ENCODE results near the gene NFIB. TPM values are rescaled to one million over a fixed set of nuclear protein-coding genes. Genes with fewer than 3 reads are reported as not detected.

Gene NFIB
- total RNA-seq, 1 experiment from 2014 or later: 3.6 TPM

GRCh38 chr9:14314929-14315874, 1.3 kb upstream of the NFIB start:
- Histone ChIP-seq H3K36me3 (ENCODE audit: insufficient read depth, low read length) (no peaks in the 10 kb centered on the region), H4K20me1 (ENCODE audit: insufficient read depth, low read depth, low read length) (no peaks in the 10 kb centered on the region), H3K79me2 (ENCODE audit: low read length) (no peaks in the 10 kb centered on the region), H3K9me2 (replicated peaks; ENCODE audit: insufficient read depth, low read length) (no peaks in the 10 kb centered on the region), H3K4me3 (ENCODE audit: low read length) (peak overlapping the region; percentile 68), H3K27ac (ENCODE audit: low read length) (0 out of 2 replicates have a peak overlapping the region, but pooled peaks have one; percentile 1), H3K9ac (ENCODE audit: low read length) (peak overlapping the region; percentile 72), H3K27me3 (ENCODE audit: low read length) (no peaks in the 10 kb centered on the region), H3K4me1 (ENCODE audit: low read length) (peaks cover 55% of the 10 kb centered on the region), H2AFZ (ENCODE audit: low read length) (peak overlapping the region; percentile 77; the same call in 1 of the 2 replicates), H3K4me2 (ENCODE audit: low read depth, low read length, poor library complexity, severe bottlenecking) (peak overlapping the region; percentile 77), H3K9me3 (ENCODE audit: low read length) (no peaks in the 10 kb centered on the region)
- peak; percentile 83 for DNase-seq

- no peaks in the 10 kb centered on the region for H3K27me3 ChIP-seq (ENCODE audit: low read length)
- no peak overlapping the region for H3K27ac ChIP-seq (ENCODE audit: low read length)
- peaks cover 51% of the 10 kb centered on the region for H3K4me1 ChIP-seq (ENCODE audit: low read length)
- H3K9ac ChIP-seq (ENCODE audit: low read length): peak overlapping the region; percentile 72
- no peaks in the 10 kb centered on the region for H3K9me2 ChIP-seq (replicated peaks; ENCODE audit: insufficient read depth, low read length)
- H3K36me3 ChIP-seq (ENCODE audit: insufficient read depth, low read length): no peaks in the 10 kb centered on the region
- DNase-seq: peak; percentile 51
- no peaks in the 10 kb centered on the region for H4K20me1 ChIP-seq (ENCODE audit: insufficient read depth, low read depth, low read length)
- H3K79me2 ChIP-seq (ENCODE audit: low read length): no peaks in the 10 kb centered on the region
- H3K9me3 ChIP-seq (ENCODE audit: low read length): no peaks in the 10 kb centered on the region
- H2AFZ ChIP-seq (ENCODE audit: low read length): peak overlapping the region; percentile 77; the same call in 1 of the 2 replicates
- H3K4me2 ChIP-seq (ENCODE audit: low read depth, low read length, poor library complexity, severe bottlenecking): peak overlapping the region; percentile 69
- H3K4me3 ChIP-seq (ENCODE audit: low read length): peak overlapping the region; percentile 59
These were observed 535 bp upstream of the NFIB start for GRCh38 chr9:14314424-14314928.

- no peak overlapping the region for H3K9ac ChIP-seq (ENCODE audit: low read length)
- H3K4me3 ChIP-seq (ENCODE audit: low read length): no peak overlapping the region
- H3K79me2 ChIP-seq (ENCODE audit: low read length): no peaks in the 10 kb centered on the region
- no peaks in the 10 kb centered on the region for H3K36me3 ChIP-seq (ENCODE audit: insufficient read depth, low read length)
- DNase-seq: no peak
- no peaks in the 10 kb centered on the region for H3K9me2 ChIP-seq (replicated peaks; ENCODE audit: insufficient read depth, low read length)
- H4K20me1 ChIP-seq (ENCODE audit: insufficient read depth, low read depth, low read length): no peaks in the 10 kb centered on the region
- H3K27me3 ChIP-seq (ENCODE audit: low read length): no peaks in the 10 kb centered on the region
- no peaks in the 10 kb centered on the region for H3K9me3 ChIP-seq (ENCODE audit: low read length)
- peaks cover 41% of the 10 kb centered on the region for H3K4me1 ChIP-seq (ENCODE audit: low read length)
- H2AFZ ChIP-seq (ENCODE audit: low read length): no peak overlapping the region
- no peak overlapping the region for H3K27ac ChIP-seq (ENCODE audit: low read length)
- no peak overlapping the region for H3K4me2 ChIP-seq (ENCODE audit: low read depth, low read length, poor library complexity, severe bottlenecking)
These were observed 482 bp downstream of the NFIB start for GRCh38 chr9:14313378-14313940.

- no peak overlapping the region for H3K9ac ChIP-seq (ENCODE audit: low read length)
- no peaks in the 10 kb centered on the region for H4K20me1 ChIP-seq (ENCODE audit: insufficient read depth, low read depth, low read length)
- no peak overlapping the region for H3K4me3 ChIP-seq (ENCODE audit: low read length)
- no peaks in the 10 kb centered on the region for H3K9me2 ChIP-seq (replicated peaks; ENCODE audit: insufficient read depth, low read length)
- H3K36me3 ChIP-seq (ENCODE audit: insufficient read depth, low read length): no peaks in the 10 kb centered on the region
- no peak overlapping the region for H2AFZ ChIP-seq (ENCODE audit: low read length)
- no peak overlapping the region for H3K4me2 ChIP-seq (ENCODE audit: low read depth, low read length, poor library complexity, severe bottlenecking)
- H3K4me1 ChIP-seq (ENCODE audit: low read length): peaks cover 35% of the 10 kb centered on the region
- no peaks in the 10 kb centered on the region for H3K79me2 ChIP-seq (ENCODE audit: low read length)
- H3K9me3 ChIP-seq (ENCODE audit: low read length): no peaks in the 10 kb centered on the region
- no peaks in the 10 kb centered on the region for H3K27me3 ChIP-seq (ENCODE audit: low read length)
- DNase-seq: no peak
- no peak overlapping the region for H3K27ac ChIP-seq (ENCODE audit: low read length)
These were observed 1.1 kb downstream of the NFIB start for GRCh38 chr9:14312719-14313377.

GRCh38 chr9:14311956-14312685, 1.8 kb downstream of the NFIB start:
- Histone ChIP-seq H4K20me1 (ENCODE audit: insufficient read depth, low read depth, low read length) (no peaks in the 10 kb centered on the region), H3K4me1 (ENCODE audit: low read length) (peaks cover 28% of the 10 kb centered on the region), H3K27me3 (ENCODE audit: low read length) (no peaks in the 10 kb centered on the region), H3K9me3 (ENCODE audit: low read length) (no peaks in the 10 kb centered on the region), H3K4me3 (ENCODE audit: low read length) (no peak overlapping the region), H3K27ac (ENCODE audit: low read length) (no peak overlapping the region), H3K36me3 (ENCODE audit: insufficient read depth, low read length) (no peaks in the 10 kb centered on the region), H3K9ac (ENCODE audit: low read length) (no peak overlapping the region), H2AFZ (ENCODE audit: low read length) (no peak overlapping the region), H3K9me2 (replicated peaks; ENCODE audit: insufficient read depth, low read length) (no peaks in the 10 kb centered on the region), H3K4me2 (ENCODE audit: low read depth, low read length, poor library complexity, severe bottlenecking) (no peak overlapping the region), H3K79me2 (ENCODE audit: low read length) (no peaks in the 10 kb centered on the region)
- no peak for DNase-seq

GRCh38 chr9:14311171-14311949, 2.6 kb downstream of the NFIB start:
- peaks cover 20% of the 10 kb centered on the region for H3K4me1 ChIP-seq (ENCODE audit: low read length)
- no peak overlapping the region for H3K9ac ChIP-seq (ENCODE audit: low read length)
- H3K79me2 ChIP-seq (ENCODE audit: low read length): no peaks in the 10 kb centered on the region
- H4K20me1 ChIP-seq (ENCODE audit: insufficient read depth, low read depth, low read length): no peaks in the 10 kb centered on the region
- no peaks in the 10 kb centered on the region for H3K9me3 ChIP-seq (ENCODE audit: low read length)
- no peaks in the 10 kb centered on the region for H3K9me2 ChIP-seq (replicated peaks; ENCODE audit: insufficient read depth, low read length)
- H3K4me2 ChIP-seq (ENCODE audit: low read depth, low read length, poor library complexity, severe bottlenecking): no peak overlapping the region
- H3K27ac ChIP-seq (ENCODE audit: low read length): no peak overlapping the region
- no peaks in the 10 kb centered on the region for H3K27me3 ChIP-seq (ENCODE audit: low read length)
- H2AFZ ChIP-seq (ENCODE audit: low read length): no peak overlapping the region
- no peak for DNase-seq
- no peak overlapping the region for H3K4me3 ChIP-seq (ENCODE audit: low read length)
- H3K36me3 ChIP-seq (ENCODE audit: insufficient read depth, low read length): no peaks in the 10 kb centered on the region

GRCh38 chr9:14310311-14310710, 3.6 kb downstream of the NFIB start:
- no peak for DNase-seq
- Histone ChIP-seq H4K20me1 (ENCODE audit: insufficient read depth, low read depth, low read length) (no peaks in the 10 kb centered on the region), H3K9ac (ENCODE audit: low read length) (no peak overlapping the region), H3K27ac (ENCODE audit: low read length) (no peak overlapping the region), H3K9me3 (ENCODE audit: low read length) (no peaks in the 10 kb centered on the region), H3K4me1 (ENCODE audit: low read length) (peaks cover 11% of the 10 kb centered on the region), H3K27me3 (ENCODE audit: low read length) (no peaks in the 10 kb centered on the region), H3K79me2 (ENCODE audit: low read length) (no peaks in the 10 kb centered on the region), H2AFZ (ENCODE audit: low read length) (no peak overlapping the region), H3K4me3 (ENCODE audit: low read length) (no peak overlapping the region), H3K4me2 (ENCODE audit: low read depth, low read length, poor library complexity, severe bottlenecking) (no peak overlapping the region), H3K9me2 (replicated peaks; ENCODE audit: insufficient read depth, low read length) (no peaks in the 10 kb centered on the region), H3K36me3 (ENCODE audit: insufficient read depth, low read length) (no peaks in the 10 kb centered on the region)
